Measurements from ENCODE around the gene SCRN1.

The SCRN1 gene

DNA sequence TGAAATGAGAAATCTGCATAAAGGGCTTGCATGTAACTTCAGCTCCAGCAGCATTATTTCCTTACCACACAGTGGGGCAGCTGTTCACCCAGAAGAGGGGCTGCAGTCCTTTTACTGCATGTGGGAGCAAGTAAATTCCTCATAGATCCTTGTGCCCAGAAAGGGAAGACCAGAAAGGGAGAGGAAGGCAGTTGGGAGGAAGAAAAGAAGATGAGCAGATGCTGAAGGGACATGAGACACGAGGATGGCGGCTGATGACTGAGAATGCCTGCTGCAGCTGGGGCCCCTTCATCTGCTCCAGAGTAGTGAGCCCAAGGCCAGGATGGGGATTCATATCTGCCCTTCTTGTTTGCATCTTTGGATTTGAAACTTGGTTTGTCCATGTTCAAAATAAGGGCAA lies 102.8 kb downstream of the SCRN1 start:
- no peak for DNase-seq

DNA sequence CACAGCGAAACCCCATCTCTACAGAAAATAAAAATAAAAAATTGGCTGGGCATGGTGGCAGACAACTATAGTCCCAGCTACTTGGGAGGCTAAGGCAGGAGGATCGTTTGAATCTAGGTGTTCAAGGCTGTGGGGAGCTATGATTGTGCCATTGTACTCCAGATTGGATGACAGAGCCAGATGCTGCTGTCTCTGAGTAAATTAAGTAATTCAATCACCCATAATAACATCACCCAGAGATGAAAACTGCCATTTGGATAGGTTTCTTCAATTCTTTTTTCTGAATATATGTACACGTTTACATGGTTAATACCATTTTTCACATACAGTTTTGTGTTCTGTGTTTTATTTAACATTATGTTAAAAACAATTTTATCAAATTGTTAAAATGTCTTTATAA lies 104.0 kb downstream of the SCRN1 start:
- DNase-seq: no peak

DNA sequence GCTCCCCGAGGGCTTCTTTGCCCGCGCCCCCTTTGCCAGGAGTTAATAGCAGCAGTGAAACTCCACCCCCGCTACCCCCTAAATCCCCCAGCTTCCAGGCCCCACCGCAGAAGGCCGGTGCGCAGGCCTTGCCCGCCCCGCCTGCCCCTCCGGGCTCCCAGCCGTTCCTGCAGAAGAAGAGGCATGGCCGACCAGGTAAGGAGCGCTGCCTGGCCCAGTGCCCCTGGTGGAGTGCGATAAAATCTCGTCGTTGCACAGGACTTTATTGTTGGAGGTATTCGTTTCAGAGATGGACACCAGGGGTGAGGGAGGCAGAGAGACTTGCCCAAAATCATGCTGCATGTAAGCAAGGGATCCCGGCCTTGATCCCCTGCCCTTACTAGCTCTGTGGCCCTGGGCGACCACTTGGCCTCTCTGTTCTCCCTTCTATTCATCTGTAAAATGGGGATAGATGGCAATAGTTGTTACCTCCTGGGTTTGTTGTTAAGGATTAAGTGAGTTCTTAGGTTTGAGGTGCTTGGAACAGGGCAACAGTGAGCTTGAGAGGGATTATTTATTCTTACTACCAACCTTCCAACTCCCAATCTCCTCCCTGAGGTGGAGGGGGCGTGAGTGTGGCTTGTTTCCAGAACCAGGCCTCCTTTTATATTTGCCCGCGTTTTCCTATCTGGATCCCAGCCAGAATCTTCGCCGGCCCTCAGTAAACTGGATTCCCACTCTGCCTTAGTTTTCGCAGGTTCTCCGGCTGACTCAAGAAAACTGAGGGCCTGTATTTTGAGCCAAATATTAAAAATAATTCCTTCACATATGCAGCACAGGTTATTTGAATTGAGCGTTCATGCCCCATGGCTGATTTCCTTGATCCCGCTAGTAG lies 105.0 kb downstream of the SCRN1 start:
- no peak for DNase-seq

DNA sequence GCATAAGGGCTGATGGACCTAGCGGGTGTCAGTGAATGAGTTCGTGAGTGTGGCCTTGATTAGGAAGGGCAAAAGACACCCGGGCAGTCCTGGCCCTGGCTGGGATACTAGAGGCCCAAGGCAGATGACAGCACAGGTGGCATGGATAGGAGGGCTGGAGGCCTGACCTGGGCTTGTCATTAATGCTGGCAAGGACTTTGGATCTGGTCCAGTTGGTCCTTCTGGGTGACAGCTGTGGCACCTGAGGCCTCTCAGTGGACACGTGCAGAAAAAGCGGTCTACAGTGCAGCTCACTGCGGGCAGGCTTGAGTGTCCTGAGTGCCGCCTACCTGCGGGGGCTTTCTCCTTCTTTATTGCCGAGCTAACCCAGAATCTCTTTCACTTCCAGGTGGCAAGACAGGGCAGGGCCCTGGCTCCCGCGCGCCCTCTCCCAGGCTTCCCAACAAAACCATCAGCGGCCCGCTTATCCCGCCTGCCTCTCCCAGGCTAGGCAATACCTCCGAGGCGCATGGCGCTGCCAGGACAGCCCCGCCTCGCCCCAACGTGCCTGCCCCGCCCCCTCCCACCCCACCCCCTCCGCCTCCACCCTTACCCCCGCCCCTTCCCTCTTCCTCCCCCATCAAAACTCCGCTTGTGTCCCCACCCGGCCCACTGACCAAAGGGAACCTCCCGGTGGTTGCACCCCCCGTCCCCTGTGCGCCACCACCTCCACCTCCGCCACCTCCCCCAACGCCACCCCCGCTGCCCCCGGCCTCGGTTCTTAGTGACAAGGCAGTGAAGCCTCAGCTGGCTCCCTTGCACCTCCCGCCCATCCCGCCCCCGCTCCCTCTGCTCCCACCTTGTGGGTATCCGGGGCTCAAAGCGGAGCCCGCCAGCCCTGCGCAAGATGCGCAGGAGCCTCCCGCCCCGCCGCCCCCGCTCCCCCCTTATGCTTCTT lies 105.9 kb downstream of the SCRN1 start:
- no peak for DNase-seq

DNA sequence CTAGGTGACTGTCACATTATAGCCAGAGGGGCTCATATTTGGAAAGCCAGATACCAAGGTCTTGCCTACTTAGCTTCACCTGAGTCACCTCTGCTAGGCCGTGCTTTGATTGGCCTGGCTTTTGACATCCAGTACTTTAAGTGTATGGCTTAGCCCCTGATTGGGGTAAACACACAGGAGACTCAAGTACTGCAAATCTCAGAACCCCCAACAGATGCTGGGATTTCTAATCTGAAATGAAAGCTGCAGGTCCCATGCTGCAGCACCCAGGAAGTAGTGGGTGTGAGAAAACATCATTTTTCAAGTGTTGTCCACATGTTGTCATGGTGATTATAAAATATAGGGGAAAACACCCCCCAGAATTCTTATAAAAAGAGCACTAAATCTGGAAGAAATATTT lies 107.1 kb downstream of the SCRN1 start:
- no peak for DNase-seq

DNA sequence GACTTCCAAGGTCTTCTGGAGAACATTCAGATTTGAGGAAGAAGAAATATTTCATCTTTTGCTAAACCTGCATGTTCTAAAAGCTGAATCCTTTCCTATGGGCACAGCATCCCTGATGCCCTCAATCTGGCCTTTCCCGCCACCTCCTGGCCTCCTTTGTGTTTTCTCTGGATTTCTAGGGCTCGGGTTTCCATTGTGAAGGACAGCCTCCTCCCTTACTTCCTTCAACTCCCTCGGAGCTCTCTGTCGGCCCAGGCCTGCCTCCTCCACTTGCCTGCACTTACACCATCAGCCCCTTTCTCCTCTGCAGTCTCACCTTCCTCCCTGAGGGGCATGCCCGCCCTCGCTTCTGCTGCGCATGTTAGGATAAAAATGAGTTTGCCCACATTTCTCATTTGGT lies 107.9 kb downstream of the SCRN1 start:
- DNase-seq: no peak

DNA sequence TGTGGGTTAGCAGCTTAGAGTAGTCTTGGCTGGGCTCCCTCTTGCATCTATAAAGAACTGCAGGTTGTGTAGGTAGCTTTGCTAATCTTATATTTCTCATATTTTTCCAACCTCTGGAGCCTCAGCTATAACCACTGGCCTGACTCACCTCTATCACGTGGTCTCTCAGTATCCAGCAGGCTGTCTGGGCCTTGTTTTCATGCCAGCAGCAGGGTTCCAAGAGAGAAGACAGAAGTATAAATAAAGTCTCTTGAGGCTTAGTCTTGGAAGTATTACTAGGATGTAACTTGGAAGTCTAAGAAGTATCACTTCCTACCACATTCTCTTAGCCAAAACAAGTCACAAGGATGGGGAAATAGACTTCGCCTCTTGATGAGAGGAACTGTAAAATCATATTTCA lies 110.0 kb downstream of the SCRN1 start:
- no peak for DNase-seq

DNA sequence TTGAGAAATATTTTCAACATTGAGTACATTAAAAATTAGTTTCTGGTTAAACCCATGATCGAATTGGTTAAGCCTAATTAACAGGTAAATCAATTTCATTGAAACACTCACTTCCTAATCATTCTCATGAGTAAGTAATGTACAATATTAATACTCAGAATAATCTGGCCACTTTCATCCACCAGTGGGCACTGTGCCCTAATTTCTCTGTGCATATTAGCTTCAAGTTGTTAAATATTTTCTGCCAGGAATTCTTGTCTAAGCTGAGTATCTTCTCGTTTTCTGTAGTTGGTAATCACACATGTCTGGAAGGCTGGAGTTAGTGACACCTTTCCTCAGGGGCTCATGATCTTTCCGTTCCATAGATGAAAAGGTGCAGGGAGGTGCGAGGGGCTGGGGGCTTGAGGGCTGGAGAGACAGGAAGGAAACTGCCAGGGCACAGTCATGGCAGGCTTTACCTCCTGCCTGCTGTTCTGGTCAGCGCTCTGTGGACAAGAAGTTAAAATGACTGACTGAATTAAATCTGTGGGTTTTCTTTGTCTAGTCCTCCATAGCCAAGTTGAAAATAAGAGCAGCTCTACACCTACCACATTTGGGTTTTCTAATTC lies 111.4 kb downstream of the SCRN1 start:
- no peak for DNase-seq

DNA sequence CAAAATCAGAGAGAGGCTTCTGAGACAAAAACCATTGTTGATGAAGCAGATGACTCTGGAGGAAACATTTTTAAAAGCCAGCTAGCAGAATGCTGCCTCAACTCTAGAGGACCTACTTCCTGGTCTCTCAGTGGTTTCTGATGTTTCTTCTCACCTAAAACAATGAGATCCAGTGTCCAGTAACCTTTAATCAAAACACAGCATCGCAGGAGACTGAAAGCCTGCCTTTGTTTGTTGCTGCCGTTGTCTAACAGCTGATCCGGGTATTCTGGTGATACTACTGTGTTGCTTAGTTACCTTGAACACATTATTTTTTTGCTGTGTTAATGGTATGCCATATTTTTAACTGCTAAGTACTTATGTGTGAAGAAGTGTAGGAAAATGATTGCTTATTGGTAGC lies 112.4 kb downstream of the SCRN1 start:
- DNase-seq: no peak

DNA sequence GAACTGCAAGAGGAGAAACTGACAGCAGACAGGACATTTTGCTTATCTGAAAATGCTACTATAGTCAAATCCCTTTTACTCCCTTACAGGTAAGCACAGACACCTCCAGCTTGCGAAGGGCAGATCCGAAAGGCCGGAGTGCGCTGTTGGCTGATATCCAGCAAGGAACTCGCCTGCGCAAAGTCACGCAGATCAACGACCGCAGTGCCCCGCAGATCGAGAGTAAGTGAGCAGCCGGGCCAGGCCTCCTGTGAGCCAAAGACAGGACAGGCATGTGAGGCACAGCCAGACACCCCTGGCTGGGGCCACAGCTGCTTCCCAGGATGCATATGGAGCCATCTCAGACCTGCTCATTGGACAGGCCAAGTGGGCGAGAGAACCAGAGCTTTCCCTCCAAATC lies 113.9 kb downstream of the SCRN1 start:
- DNase-seq: no peak

DNA sequence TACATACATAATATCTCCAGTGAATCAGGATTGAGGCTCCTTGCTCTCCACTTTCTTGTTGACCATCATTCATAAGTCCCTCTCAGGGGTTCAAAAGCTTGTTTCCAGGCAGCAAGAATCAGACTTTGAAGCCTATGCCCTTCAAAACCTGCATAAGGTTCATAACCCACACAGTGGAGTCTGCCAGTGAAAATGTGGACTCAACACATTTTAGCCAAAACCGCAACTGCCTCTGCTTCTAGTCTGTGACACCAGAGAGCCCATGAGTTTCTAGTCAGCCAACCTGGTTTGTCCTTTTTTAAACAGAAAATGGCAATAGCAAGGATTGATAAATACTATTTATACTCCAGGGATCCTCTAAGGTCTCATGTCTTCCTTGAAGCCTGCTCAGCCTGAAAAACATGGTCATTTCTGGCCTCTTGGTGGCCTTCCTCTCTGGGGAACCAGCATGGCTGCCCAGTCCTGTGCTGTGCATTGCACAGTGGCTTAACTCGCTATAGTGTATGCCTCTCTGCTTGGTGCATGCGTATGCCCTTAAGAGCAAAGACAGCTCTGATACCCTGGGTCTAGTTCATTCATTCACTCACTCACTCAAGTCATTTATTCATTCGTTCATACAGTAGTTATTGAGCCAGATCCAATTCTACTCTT lies 115.8 kb downstream of the SCRN1 start:
- DNase-seq: no peak

DNA sequence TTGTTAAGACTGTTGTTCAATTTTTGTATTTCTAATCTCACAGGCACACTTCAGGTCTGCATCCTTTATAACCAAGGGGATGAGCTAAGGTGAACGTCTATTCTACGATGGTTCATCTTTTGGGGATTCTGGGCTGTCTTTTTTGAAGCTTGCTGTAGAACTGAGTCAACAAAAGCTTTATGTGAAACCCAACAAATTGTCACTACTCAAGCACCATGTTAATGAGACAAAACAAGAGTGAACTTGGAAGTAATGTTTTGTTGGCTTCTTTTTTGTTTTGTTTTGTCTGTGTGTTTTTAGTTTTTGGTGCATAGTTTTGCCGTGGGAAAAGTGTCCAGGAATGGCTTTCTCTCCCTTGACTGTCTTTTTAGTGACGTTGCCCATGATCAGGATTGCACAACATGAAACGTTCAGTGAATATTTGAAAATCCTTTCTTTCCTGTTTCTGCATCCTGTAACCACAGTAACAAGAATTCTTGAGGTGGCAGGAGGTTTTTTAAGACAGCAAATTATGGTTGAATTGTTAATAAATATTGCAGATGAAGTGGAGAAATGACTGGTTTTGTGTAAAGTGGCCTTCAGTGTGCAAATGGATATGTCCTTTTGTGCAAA lies 117.7 kb downstream of the SCRN1 start:
- no peak for DNase-seq

All from activated effector memory CD4-positive, alpha-beta T cell treated with Interleukin-2 at 50 U/mL for 16 hours (primary cell).